ENCODE measurements around the gene FIGNL1. TPM values are rescaled to one million over a fixed set of nuclear protein-coding genes. Genes with fewer than 3 reads are reported as not detected.

Gene FIGNL1
- total and polyA plus RNA-seq, 2 experiments from 2014 or later, result 3.3 to 7.9 TPM

GRCh38 chr7:50415844-50416364 is 34.2 kb downstream of the FIGNL1 start:
- H3K4me3 ChIP-seq, result no peak overlapping the region

GRCh38 chr7:50413561-50413960 is 36.6 kb downstream of the FIGNL1 start:
- peaks cover 3% of the 10 kb centered on the region for H3K4me1 ChIP-seq (ENCODE audit: low read depth)
- H3K36me3 ChIP-seq, result no peaks in the 10 kb centered on the region
- H3K27me3 ChIP-seq, result peaks cover 10% of the 10 kb centered on the region
- no peak overlapping the region for H3K4me3 ChIP-seq
- no peak overlapping the region for H3K27ac ChIP-seq
- H3K9me3 ChIP-seq (ENCODE audit: low read depth), result no peaks in the 10 kb centered on the region
- no peak for TF ChIP-seq CTCF (IDR thresholded peaks at IDR 0.05; ENCODE audit: low read depth, low read length)
- DNase-seq (ENCODE audit: low read depth in 1 of 2, low spot score in 1 of 2), result no peak

More at GRCh38 chr7:50415844-50416364, 34.2 kb downstream of the FIGNL1 start:
- no peak for DNase-seq (ENCODE audit: low read depth in 1 of 2, low spot score in 1 of 2)
- Histone ChIP-seq H3K4me1 (ENCODE audit: low read depth) (peaks cover 3% of the 10 kb centered on the region), H3K9me3 (ENCODE audit: low read depth) (no peaks in the 10 kb centered on the region), H3K27ac (no peak overlapping the region), H3K36me3 (no peaks in the 10 kb centered on the region), H3K27me3 (no peaks in the 10 kb centered on the region)
- TF ChIP-seq CTCF (IDR thresholded peaks at IDR 0.05; ENCODE audit: low read depth, low read length), result no peak

GRCh38 chr7:50412973-50413372 is 37.2 kb downstream of the FIGNL1 start:
- Histone ChIP-seq H3K27me3 (peaks cover 16% of the 10 kb centered on the region), H3K4me3 (no peak overlapping the region), H3K4me1 (ENCODE audit: low read depth) (peaks cover 3% of the 10 kb centered on the region), H3K9me3 (ENCODE audit: low read depth) (no peaks in the 10 kb centered on the region), H3K36me3 (no peaks in the 10 kb centered on the region), H3K27ac (no peak overlapping the region)
- no peak for TF ChIP-seq CTCF (IDR thresholded peaks at IDR 0.05; ENCODE audit: low read depth, low read length)
- no peak for DNase-seq (ENCODE audit: low read depth in 1 of 2, low spot score in 1 of 2)

GRCh38 chr7:50411332-50411731 is 38.8 kb downstream of the FIGNL1 start:
- Histone ChIP-seq H3K27me3 (peaks cover 32% of the 10 kb centered on the region), H3K36me3 (no peaks in the 10 kb centered on the region), H3K9me3 (ENCODE audit: low read depth) (no peaks in the 10 kb centered on the region), H3K27ac (no peak overlapping the region), H3K4me1 (ENCODE audit: low read depth) (no peaks in the 10 kb centered on the region), H3K4me3 (no peak overlapping the region)
- DNase-seq (ENCODE audit: low read depth in 1 of 2, low spot score in 1 of 2), result no peak
- TF ChIP-seq CTCF (IDR thresholded peaks at IDR 0.05; ENCODE audit: low read depth, low read length), result no peak

GRCh38 chr7:50409856-50410745 is 40.0 kb downstream of the FIGNL1 start:
- H3K9me3 ChIP-seq (ENCODE audit: low read depth), result no peaks in the 10 kb centered on the region
- H3K36me3 ChIP-seq, result no peaks in the 10 kb centered on the region
- no peak for DNase-seq (ENCODE audit: low read depth in 1 of 2, low spot score in 1 of 2)
- no peak for TF ChIP-seq CTCF (IDR thresholded peaks at IDR 0.05; ENCODE audit: low read depth, low read length)
- no peaks in the 10 kb centered on the region for H3K4me1 ChIP-seq (ENCODE audit: low read depth)
- peaks cover 36% of the 10 kb centered on the region for H3K27me3 ChIP-seq
- H3K27ac ChIP-seq, result no peak overlapping the region
- H3K4me3 ChIP-seq, result no peak overlapping the region
